GM21737 (cell line): ENCODE data around the gene PAFAH1B1.
"Not testable (repeated sequence)": the region's sequence is repeated elsewhere in the genome, so short reads cannot be mapped to it uniquely, and the experiment has no call there.

Source experiments
- ATAC-seq: cut with Tn5 transposase; IDR thresholded peaks from one replicate; pipeline ENCODE4 v1.9.1; 2021; ENCODE audit warnings: mild to moderate bottlenecking, moderate library complexity; ENCODE audit not compliant: unreplicated experiment

PAFAH1B1 gene

GRCh38 chr17:2593821-2594721, 617 bp downstream of the PAFAH1B1 start:
- peak; percentile 42 for ATAC-seq

GRCh38 chr17:2594722-2595599, 1.5 kb downstream of the PAFAH1B1 start:
- ATAC-seq: no peak

DNA sequence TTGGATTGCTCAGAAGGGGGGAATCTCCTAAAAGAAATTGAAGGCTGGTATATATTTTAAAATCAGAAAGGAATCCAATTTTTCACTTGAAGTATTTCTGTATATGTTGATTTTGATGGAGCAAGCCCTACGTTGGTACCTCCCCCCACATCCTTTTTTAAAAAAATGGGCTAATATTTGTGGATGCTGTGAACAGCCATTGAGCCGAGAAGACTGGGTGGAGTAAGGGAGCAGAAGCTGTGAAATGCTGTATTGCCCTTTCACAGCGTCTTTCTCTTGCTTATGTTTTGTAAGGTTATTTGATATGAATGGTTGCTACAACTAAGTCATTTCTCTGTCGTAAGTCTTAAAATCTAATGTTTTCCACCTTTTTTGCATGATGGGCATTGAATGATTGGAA, 2.3 kb downstream of the PAFAH1B1 start:
- no peak for ATAC-seq

GRCh38 chr17:2598166-2598565, 4.7 kb downstream of the PAFAH1B1 start:
- no peak for ATAC-seq

GRCh38 chr17:2602597-2603017, 9.2 kb downstream of the PAFAH1B1 start:
- ATAC-seq: no peak

- ATAC-seq: no peak
Measured at GRCh38 chr17:2608350-2608913, 15.0 kb downstream of the PAFAH1B1 start.

DNA sequence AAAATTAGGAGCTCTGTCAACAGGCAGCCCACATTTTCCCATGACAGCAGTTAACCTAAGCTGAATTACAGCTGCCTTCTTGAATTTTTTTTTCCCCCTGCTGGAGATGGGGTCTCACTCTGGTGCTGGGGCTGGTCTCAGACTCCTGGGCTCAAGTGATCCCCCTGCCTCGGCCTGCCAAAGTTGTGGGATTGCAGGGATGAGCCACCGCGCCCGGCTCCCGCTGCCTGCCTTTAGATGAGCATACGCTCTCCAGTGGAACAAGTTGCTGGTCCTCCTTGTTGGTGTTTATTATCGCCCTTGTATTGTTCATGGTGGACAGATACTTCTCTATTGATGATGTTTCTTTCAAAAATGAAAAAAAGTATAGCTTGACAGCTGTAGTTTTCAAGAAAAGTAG, 15.6 kb downstream of the PAFAH1B1 start:
- no peak for ATAC-seq

GRCh38 chr17:2610195-2611175, 17.0 kb downstream of the PAFAH1B1 start:
- ATAC-seq: no peak

GRCh38 chr17:2611627-2612026, 18.2 kb downstream of the PAFAH1B1 start:
- ATAC-seq: no peak

GRCh38 chr17:2612630-2613029, 19.2 kb downstream of the PAFAH1B1 start:
- no peak for ATAC-seq

DNA sequence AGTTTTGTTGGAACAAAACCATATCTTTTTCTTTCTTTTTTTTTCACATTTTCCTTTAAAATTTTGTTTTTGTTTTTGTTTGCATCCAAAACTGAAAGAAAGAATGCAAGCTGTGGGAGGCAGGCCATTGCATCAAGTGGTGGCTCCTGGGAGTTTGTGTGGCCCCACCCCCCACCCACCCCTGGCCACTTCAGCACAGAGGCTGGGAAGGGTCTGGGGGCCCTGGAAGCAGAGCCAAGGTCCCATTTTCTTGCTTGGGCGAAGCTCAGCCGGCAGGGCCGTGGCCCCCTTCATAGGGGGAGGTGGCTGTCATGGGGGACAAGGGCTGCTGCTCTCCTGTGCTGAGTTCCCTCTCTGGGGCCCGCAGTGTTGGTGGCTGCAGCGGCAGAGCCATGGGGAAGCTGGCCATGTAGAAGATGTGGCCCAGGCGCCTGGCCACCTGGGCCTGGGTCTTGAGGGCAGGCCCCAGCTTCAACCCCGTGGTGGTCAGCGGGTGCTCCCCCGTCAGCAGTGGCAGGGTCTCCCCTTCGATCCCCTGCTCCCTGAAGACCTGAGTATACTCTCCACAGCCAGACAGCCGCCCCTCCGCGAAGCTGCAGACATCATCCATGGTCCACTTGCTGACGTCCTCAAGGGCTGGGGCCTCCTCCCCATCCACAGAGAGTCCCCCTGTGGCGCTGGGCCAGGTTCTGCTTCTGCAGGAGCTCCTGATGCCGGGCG, 19.8 kb downstream of the PAFAH1B1 start:
- no peak for ATAC-seq

GRCh38 chr17:2615882-2616281, 22.4 kb downstream of the PAFAH1B1 start:
- ATAC-seq: no peak

GRCh38 chr17:2621241-2621640, 27.8 kb downstream of the PAFAH1B1 start:
- ATAC-seq: no peak

- ATAC-seq: not testable (repeated sequence)
Measured at GRCh38 chr17:2621951-2622405, 28.5 kb downstream of the PAFAH1B1 start.

DNA sequence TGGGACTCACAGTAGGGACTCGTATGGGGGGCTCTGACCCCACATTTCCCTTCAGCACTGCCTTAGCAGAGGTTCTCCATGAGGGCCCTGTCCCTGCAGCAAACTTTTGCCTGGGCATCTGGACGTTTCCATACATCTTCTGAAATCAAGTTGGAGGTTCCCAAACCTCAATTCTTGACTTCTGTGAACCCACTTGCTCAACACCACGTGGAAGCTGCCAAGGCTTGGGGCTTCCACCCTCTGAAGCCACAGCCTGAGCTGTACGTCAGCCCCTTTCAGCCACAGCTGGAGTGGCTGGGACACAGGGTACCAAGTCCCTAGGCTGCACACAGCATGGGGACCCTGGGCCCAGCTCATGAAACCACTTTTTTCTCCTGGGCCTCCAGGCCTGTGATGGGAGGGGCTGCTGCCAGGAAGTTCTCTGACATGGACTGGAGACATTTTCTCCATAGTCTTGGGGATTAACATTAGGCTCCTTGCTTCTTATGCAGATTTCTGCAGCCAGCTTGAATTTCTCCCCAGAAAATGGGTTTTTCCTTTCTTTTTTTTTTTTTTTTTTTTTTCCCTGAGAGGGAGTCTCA, 29.4 kb downstream of the PAFAH1B1 start:
- not testable (repeated sequence) for ATAC-seq

- ATAC-seq: no peak
Measured at GRCh38 chr17:2624292-2624731, 30.9 kb downstream of the PAFAH1B1 start.

GRCh38 chr17:2626626-2627219, 33.3 kb downstream of the PAFAH1B1 start:
- not testable (repeated sequence) for ATAC-seq

DNA sequence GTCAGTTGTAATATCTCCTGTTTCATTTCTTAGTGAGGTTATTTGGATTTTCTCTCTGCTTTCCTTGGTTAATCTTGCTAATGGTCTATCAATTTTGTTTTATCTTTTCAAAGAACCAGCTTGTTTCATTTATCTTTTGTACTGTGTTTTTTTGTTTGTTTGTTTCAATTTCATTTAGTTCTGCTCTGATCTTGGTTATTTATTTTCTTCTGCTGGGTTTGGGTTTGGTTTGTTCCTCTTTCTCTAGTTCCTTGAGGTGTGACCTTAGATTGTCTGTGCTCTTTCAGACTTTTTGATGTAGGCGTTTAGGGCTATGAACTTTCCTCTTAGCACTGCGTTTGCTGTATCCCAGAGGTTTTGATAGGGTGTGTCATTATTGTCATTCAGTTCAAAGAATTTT, 35.5 kb downstream of the PAFAH1B1 start:
- ATAC-seq: not testable (repeated sequence)

DNA sequence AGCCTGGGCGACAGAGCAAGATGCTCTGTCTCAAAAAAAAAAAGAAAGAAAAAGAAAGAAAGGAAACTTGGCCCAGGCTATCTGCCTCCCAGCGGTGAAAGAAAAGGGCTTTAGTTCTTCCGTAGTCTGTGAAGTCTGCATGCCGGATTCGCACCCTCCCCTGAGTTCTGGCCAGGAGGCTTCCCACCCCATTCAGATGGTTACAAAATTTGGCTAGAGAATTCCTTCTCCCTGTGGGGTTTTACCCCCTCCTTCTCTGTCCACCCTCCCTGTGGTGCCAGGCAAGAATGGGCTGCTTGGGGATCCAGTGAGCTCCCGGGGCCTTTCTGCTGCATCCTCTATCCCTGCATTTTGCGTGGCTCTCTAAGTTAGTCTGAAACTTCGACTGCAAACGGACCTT, 37.8 kb downstream of the PAFAH1B1 start:
- ATAC-seq: no peak
